Gastroesophageal sphincter (tissue), 4 donors: ENCODE results near the gene KDSR. TPM values are rescaled to one million over a fixed set of nuclear protein-coding genes. Genes with fewer than 3 reads are reported as not detected.
A peak's percentile ranks its signal among the peaks of the same experiment; 100 is the strongest.

ENCODE experiments used
- ATAC-seq: fragments of 150-250 bp; one replicate; pipeline ENCODE4 v1.9.1; 2016; ENCODE audit warnings: mild to moderate bottlenecking, moderate library complexity
- H3K27ac ChIP-seq, 4 donors: fragments of 200-600 bp; sonication (generic) in 3 of 4; 1 replicate in 3 of 4; 2 replicates in 1 of 4; pipeline ENCODE4 v1.5.1; 2016 to 2019
- H3K27me3 ChIP-seq: fragments of 200-600 bp; sonication (generic); one replicate; pipeline ENCODE4 v1.5.1; 2019
- H3K36me3 ChIP-seq, 2 donors: fragments of 200-600 bp; sonication (generic); one replicate each; pipeline ENCODE4 v1.5.1; 2019; ENCODE audit warnings: control low read depth in 1 of 2
- H3K4me1 ChIP-seq, 3 donors: fragments of 200-600 bp; sonication (generic); 1 replicate in 2 of 3; 2 replicates in 1 of 3; pipeline ENCODE4 v1.5.1; 2016 to 2019; ENCODE audit warnings: control low read depth in 2 of 3
- H3K4me3 ChIP-seq, 2 donors: fragments of 200-600 bp; sonication (generic); one replicate each; pipeline ENCODE4 v1.5.1; 2019; ENCODE audit warnings: mild to moderate bottlenecking in 1 of 2, moderate library complexity in 1 of 2
- H3K9me3 ChIP-seq, 3 donors: fragments of 200-600 bp; sonication (generic); one replicate each; pipeline ENCODE4 v1.5.1; 2017 to 2019; ENCODE audit warnings: control low read depth in 2 of 3
- EP300 ChIP-seq: sonication (generic); formaldehyde crosslinking; IDR thresholded peaks from one replicate; pipeline ENCODE4 v1.6.1; 2017; ENCODE audit warnings: antibody characterized with exemption, mild to moderate bottlenecking
- POLR2A ChIP-seq, 2 donors: fragments of 450-650 bp; IDR thresholded peaks; one replicate each; pipeline ENCODE4 v1.6.1; 2017; ENCODE audit warnings: antibody characterized with exemption in 2 of 2, mild to moderate bottlenecking in 2 of 2, moderate library complexity in 1 of 2
- POLR2AphosphoS5 ChIP-seq: sonication (generic); formaldehyde crosslinking; IDR thresholded peaks from one replicate; pipeline ENCODE4 v1.6.1; 2017; ENCODE audit warnings: antibody characterized with exemption
- WGBS, 2 donors: methylation state at CpG; one replicate each; pipeline ENCODE4 v1.1.5; 2018; ENCODE audit warnings: low coverage in 1 of 2; 5-methylcytosine and 5-hydroxymethylcytosine counted together
- total RNA-seq, 4 donors: library from RNA; depleted of rRNA; stranded (reverse); fragments of >200 nt; gene quantifications; one replicate each; pipeline ENCODE4 v1.1.0, GENCODE V29; 2016
- TF ChIP-seq, protein P1 (sequence below), 4 experiments: fragments of 200-600 bp in 2 of 4; fragments of 450-650 bp in 2 of 4; sonication (generic) in 1 of 4; IDR thresholded peaks; one replicate each; pipeline ENCODE4 v1.5.1; 2017 to 2019; ENCODE audit warnings: antibody characterized with exemption in 4 of 4, mild to moderate bottlenecking in 2 of 4, moderate library complexity in 2 of 4

KDSR gene
- total RNA-seq, 4 donors from 2014 or later: 36.9 to 67.3 (median 51.2) TPM

DNA sequence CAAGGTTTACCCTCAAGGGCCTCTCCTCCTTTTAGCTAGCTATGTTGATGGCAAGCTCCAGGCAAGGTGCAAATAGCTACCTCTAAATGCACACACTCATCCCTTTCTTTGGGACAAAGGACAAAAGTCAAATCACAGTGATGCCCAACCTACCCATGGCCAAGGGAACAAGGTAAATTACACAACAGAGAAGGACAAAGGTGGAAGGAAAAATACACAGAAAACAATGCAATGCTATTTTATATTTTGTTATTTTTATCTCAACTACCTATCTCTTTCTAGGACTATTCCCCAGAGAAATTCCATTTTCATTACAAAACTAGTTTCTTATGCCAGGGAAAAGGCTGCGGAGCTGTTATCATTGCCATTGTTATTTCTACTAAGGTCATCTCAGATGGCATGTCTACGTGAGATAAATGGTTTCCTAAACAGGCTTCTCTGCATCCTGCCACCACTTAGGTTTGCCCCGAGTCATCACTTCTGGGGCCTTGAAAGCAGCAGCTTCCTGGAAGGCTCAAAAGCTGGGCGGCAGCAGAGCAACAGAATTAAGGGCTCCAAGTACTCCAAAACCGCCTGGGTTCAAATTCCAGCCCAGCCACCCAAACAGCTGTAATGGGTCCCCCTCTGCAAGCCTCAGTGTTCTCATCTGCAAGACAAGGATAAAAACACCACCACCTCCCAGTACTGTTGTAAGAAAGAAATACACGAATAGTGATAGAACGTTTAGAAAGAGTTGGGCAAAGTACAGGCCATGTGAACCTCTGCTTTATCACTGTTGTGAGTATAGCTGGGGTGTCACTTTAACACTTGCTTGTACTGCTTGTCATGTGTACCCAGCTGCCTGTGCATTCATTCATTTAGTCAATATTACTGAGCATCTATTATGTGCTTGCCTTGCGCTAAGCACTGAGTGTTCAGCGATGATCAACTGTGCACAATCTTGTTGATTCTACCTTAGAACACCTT is 68.3 kb downstream of the KDSR start:
- no peak for ATAC-seq
- Histone ChIP-seq H3K36me3 (no peaks in the 10 kb centered on the region), H3K9me3 (no peaks in the 10 kb centered on the region), H3K4me1 (peaks cover 10 to 69% (median 14%) of the 10 kb centered on the region in 3 donors), H3K4me3 (no peak overlapping the region), H3K27me3 (no peaks in the 10 kb centered on the region), H3K27ac (peak overlapping the region in 3 of 4 donors; percentile 61 to 76 (median 63))
- WGBS, 2 donors: 78 to 80% methylated on average over 5 to 7 of the region's 9 CpGs
- no peak for TF ChIP-seq EP300
- TF ChIP-seq, protein P1, sequence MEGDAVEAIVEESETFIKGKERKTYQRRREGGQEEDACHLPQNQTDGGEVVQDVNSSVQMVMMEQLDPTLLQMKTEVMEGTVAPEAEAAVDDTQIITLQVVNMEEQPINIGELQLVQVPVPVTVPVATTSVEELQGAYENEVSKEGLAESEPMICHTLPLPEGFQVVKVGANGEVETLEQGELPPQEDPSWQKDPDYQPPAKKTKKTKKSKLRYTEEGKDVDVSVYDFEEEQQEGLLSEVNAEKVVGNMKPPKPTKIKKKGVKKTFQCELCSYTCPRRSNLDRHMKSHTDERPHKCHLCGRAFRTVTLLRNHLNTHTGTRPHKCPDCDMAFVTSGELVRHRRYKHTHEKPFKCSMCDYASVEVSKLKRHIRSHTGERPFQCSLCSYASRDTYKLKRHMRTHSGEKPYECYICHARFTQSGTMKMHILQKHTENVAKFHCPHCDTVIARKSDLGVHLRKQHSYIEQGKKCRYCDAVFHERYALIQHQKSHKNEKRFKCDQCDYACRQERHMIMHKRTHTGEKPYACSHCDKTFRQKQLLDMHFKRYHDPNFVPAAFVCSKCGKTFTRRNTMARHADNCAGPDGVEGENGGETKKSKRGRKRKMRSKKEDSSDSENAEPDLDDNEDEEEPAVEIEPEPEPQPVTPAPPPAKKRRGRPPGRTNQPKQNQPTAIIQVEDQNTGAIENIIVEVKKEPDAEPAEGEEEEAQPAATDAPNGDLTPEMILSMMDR (IDR thresholded peaks at IDR 0.05): no peak
- TF ChIP-seq POLR2A (IDR thresholded peaks at IDR 0.05): no peak
- TF ChIP-seq POLR2AphosphoS5: no peak

DNA sequence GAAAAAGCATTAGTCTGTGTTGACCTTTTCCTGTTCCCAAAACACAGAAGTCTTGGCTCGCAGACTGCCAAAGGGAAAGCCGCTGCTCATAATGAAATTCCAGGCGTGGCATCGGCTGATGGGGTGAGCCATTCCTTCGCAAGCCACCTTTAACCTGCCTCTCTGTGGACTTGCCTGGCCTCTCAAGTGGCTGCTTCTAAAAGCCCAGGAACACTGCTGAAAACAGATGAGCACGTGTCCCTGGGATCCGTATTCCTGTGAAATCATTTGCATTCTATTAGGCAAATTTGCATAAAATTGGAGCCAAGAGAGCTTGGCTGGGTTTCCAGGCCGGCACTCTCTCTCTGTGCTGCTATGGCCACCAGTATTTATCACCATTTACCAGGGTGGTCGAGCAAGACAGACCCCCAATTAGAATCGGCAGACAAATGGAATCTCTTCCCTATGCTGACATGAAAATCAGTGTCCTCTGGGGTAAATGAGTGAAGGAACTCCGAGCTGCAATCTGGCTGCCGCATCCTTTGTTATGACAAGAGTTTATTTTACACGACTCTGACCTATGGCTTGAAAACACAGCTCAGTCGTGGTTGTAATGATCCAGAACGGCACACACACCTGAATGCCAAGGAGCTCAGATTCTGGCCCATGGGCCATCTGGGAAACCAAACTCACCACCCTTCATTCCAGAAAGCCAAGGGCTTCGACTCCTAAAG is 69.2 kb downstream of the KDSR start:
- H3K9me3 ChIP-seq: no peaks in the 10 kb centered on the region
- H3K27me3 ChIP-seq: no peaks in the 10 kb centered on the region
- H3K4me1 ChIP-seq: peaks cover 11 to 69% (median 19%) of the 10 kb centered on the region in 3 donors
- H3K36me3 ChIP-seq: no peaks in the 10 kb centered on the region
- peak; percentile 49 for ATAC-seq
- peak overlapping the region; percentile 41 to 76 (median 62) for H3K27ac ChIP-seq
- 33 to 51% methylated on average over 7 to 11 of the region's 16 CpGs for WGBS, 2 donors
- peak overlapping the region in 1 of 2 donors; percentile 4 for H3K4me3 ChIP-seq
- peak; percentile 71 for TF ChIP-seq POLR2AphosphoS5
- TF ChIP-seq POLR2A (IDR thresholded peaks at IDR 0.05): no peak

DNA sequence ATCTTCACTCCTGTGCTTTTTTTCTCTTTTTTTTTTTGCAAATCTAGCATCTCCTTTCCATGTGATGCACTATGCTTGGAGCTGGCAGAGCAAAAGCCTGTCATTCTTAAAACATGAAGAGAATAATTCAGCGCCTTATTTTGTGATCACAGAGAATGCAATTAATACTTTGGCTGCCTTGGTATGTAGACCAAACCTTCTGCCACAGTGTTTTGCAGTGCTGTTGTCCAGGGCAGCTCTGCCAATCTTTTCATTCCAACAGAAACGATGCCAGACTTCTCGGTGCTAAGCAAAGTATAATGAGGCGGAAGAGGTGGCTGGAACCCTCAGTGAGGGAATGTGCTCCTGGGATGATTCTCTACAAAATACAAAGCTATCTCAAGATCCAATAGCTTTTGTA is 73.1 kb downstream of the KDSR start:
- WGBS, 2 donors: 51% methylated on average over 4 of the region's 4 CpGs; no CpG with 5 or more reads in 1 of the 2 donors
- no peaks in the 10 kb centered on the region for H3K36me3 ChIP-seq
- no peaks in the 10 kb centered on the region for H3K9me3 ChIP-seq
- peaks cover 17 to 72% (median 18%) of the 10 kb centered on the region in 3 donors for H3K4me1 ChIP-seq
- peak; percentile 53 for ATAC-seq
- H3K27ac ChIP-seq: peak overlapping the region in 3 of 4 donors; percentile 46 to 67 (median 55)
- H3K27me3 ChIP-seq: no peaks in the 10 kb centered on the region
- no peak overlapping the region for H3K4me3 ChIP-seq
- peak; percentile 15 for TF ChIP-seq POLR2AphosphoS5
- TF ChIP-seq, protein P1 (IDR thresholded peaks at IDR 0.05): no peak

DNA sequence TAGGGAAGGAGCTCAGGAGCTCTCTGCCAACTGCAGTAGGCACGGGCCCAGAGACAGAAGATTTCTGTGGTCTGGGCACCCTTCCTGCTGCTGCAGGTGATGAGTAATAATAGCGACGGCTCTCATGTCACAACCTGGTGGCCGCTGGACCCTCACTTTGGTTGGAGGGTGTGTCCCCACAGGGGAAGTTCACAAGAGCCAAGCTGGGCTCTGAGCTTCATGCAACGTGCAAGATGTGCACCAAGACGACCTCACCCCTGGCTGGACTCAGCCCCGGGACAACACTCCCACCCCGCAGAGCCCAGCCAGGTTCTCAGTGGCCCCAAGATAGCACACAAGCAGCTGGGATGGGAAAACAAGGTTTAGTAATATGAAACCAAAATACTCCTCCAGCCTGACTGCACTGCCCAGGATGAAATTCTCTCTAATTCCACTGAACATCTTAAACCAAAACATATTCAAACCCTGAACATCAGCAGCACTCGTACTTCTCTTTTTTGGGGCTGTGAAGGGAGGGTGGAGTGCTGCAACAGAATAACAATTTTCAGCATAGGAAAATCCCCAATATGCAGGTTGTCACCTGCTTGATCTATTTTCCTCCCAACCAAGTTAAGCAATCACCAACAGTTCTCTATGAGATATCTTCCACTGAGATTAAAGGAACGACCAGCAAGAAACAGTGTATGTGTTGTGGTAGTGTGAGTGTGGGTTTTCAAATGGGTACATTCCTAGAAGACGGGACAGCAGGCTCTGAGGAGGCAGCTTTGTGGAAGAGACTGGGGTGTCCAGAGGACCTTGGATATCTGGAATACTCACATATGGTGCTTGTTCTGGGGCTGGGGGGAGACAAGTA is 73.9 kb downstream of the KDSR start:
- Histone ChIP-seq H3K36me3 (no peaks in the 10 kb centered on the region), H3K4me1 (peaks cover 14 to 72% (median 17%) of the 10 kb centered on the region in 3 donors), H3K27me3 (no peaks in the 10 kb centered on the region), H3K4me3 (no peak overlapping the region), H3K9me3 (no peaks in the 10 kb centered on the region), H3K27ac (peak overlapping the region in 3 of 4 donors; percentile 46 to 67 (median 55))
- ATAC-seq: no peak
- WGBS, 2 donors: 47% methylated on average over 7 of the region's 11 CpGs; no CpG with 5 or more reads in 1 of the 2 donors
- TF ChIP-seq POLR2A (IDR thresholded peaks at IDR 0.05) (no peak), EP300 (no peak), POLR2AphosphoS5 (no peak)
- TF ChIP-seq, protein P1 (IDR thresholded peaks at IDR 0.05): no peak
